WTC11 (cell line): Measurements from ENCODE around the gene LTA4H. TPM values are rescaled to one million over a fixed set of nuclear protein-coding genes. Genes with fewer than 3 reads are reported as not detected.

ENCODE experiments used
- ATAC-seq: fragments of 200-7000 bp; cut with Tn5 transposase; 2 replicates; pipeline ENCODE4 v1.10.0; 2021; ENCODE audit warnings: mild to moderate bottlenecking, moderate library complexity
- CTCF ChIA-PET: fragments of 300-600 bp; sonication (Branson Sonifier 250); formaldehyde crosslinking; loops from one replicate; lab custom pipeline; 2021; ENCODE audit warnings: antibody characterized with exemption; lab: Charles Lee
- POLR2A ChIA-PET: fragments of 350-600 bp; sonication (Branson Sonifier 250); formaldehyde crosslinking; loops from one replicate; lab custom pipeline; 2021; ENCODE audit warnings: antibody characterized with exemption; lab: Charles Lee
- DNase-seq: peaks from one replicate; pipeline ENCODE4 v3.0.0; 2021; ENCODE audit warnings: low spot score
- H3K27ac Mint-ChIP-seq: 2 replicates; pipeline ENCODE4 v1.8.0; 2021; ENCODE audit warnings: mixed read lengths
- H3K27me3 Mint-ChIP-seq: 2 replicates; pipeline ENCODE4 v1.8.0; 2021; ENCODE audit warnings: low read depth, mild to moderate bottlenecking, moderate library complexity, mixed read lengths
- H3K36me3 Mint-ChIP-seq: 2 replicates; pipeline ENCODE4 v1.8.0; 2021; ENCODE audit warnings: mixed read lengths
- H3K4me1 Mint-ChIP-seq: 2 replicates; pipeline ENCODE4 v1.8.0; 2022; ENCODE audit warnings: mixed read lengths
- H3K4me3 Mint-ChIP-seq: 2 replicates; pipeline ENCODE4 v1.8.0; 2021; ENCODE audit warnings: mild to moderate bottlenecking, moderate library complexity, mixed read lengths
- H3K9me3 Mint-ChIP-seq: 2 replicates; pipeline ENCODE4 v1.8.0; 2021; ENCODE audit warnings: mixed read lengths
- AFF4 ChIP-seq: sonication (generic); formaldehyde crosslinking; IDR thresholded peaks from 2 replicates; pipeline ENCODE4 v1.8.1; 2023; ENCODE audit warnings: mild to moderate bottlenecking, missing genetic modification reagents, borderline replicate concordance
- CTCF ChIP-seq: fragments of 200-600 bp; IDR thresholded peaks from 2 replicates; pipeline ENCODE4 v1.8.0; 2022; ENCODE audit warnings: antibody characterized with exemption
- ERG ChIP-seq: fragments of 250-450 bp; sonication (Bioruptor Pico); IDR thresholded peaks from 2 replicates; pipeline ENCODE4 v1.8.0; 2021; ENCODE audit warnings: mild to moderate bottlenecking
- IRF2 ChIP-seq: sonication (generic); formaldehyde crosslinking; IDR thresholded peaks from 2 replicates; pipeline ENCODE4 v1.8.0; 2022; ENCODE audit warnings: low read depth, missing genetic modification reagents, borderline replicate concordance
- KAT7 ChIP-seq: sonication (generic); formaldehyde crosslinking; IDR thresholded peaks from 2 replicates; pipeline ENCODE4 v1.8.1; 2023; ENCODE audit warnings: missing genetic modification reagents, mild to moderate bottlenecking, borderline replicate concordance
- MLX ChIP-seq: sonication (generic); formaldehyde crosslinking; IDR thresholded peaks from 2 replicates; pipeline ENCODE4 v1.8.1; 2023; ENCODE audit warnings: mild to moderate bottlenecking, missing genetic modification reagents, moderate library complexity
- MXD4 ChIP-seq: fragments of 250-450 bp; sonication (Bioruptor Pico); IDR thresholded peaks from 2 replicates; pipeline ENCODE4 v1.8.0; 2021; ENCODE audit warnings: mild to moderate bottlenecking, moderate library complexity, borderline replicate concordance
- NFATC4 ChIP-seq: fragments of 250-450 bp; sonication (Bioruptor Pico); IDR thresholded peaks from 2 replicates; pipeline ENCODE4 v1.9.0; 2021; ENCODE audit warnings: mild to moderate bottlenecking
- NFE2L1 ChIP-seq: sonication (generic); formaldehyde crosslinking; IDR thresholded peaks from 2 replicates; pipeline ENCODE4 v1.8.1; 2023; ENCODE audit warnings: missing genetic modification reagents
- NR1H2 ChIP-seq: sonication (generic); formaldehyde crosslinking; IDR thresholded peaks from 2 replicates; pipeline ENCODE4 v1.9.0; 2021; ENCODE audit warnings: mild to moderate bottlenecking, moderate library complexity, missing genetic modification reagents
- NR3C1 ChIP-seq: sonication (generic); formaldehyde crosslinking; conservative IDR thresholded peaks from 2 replicates; pipeline ENCODE4 v1.8.1; 2023; ENCODE audit warnings: low read depth, mild to moderate bottlenecking, missing genetic modification reagents
- RORB ChIP-seq: fragments of 250-450 bp; sonication (Bioruptor Pico); IDR thresholded peaks from 2 replicates; pipeline ENCODE4 v1.9.0; 2021; ENCODE audit warnings: mild to moderate bottlenecking
- SMAD3 ChIP-seq: sonication (generic); formaldehyde crosslinking; IDR thresholded peaks from 2 replicates; pipeline ENCODE4 v1.8.0; 2022; ENCODE audit warnings: missing genetic modification reagents, mild to moderate bottlenecking, borderline replicate concordance
- STAT6 ChIP-seq: sonication (generic); formaldehyde crosslinking; conservative IDR thresholded peaks from 2 replicates; pipeline ENCODE4 v1.8.1; 2023; ENCODE audit warnings: mild to moderate bottlenecking, low read depth, missing genetic modification reagents, moderate library complexity
- USF2 ChIP-seq: sonication (generic); formaldehyde crosslinking; IDR thresholded peaks from 2 replicates; pipeline ENCODE4 v1.8.1; 2023; ENCODE audit warnings: mild to moderate bottlenecking, missing genetic modification reagents, moderate library complexity
- ZBTB43 ChIP-seq: sonication (generic); formaldehyde crosslinking; IDR thresholded peaks from 2 replicates; pipeline ENCODE4 v1.8.1; 2023; ENCODE audit warnings: mild to moderate bottlenecking, missing genetic modification reagents
- ZNF138 ChIP-seq: sonication (generic); formaldehyde crosslinking; conservative IDR thresholded peaks from 2 replicates; pipeline ENCODE4 v1.8.1; 2022; ENCODE audit warnings: mild to moderate bottlenecking, moderate library complexity, missing genetic modification reagents
- ZNF671 ChIP-seq: fragments of 250-450 bp; sonication (Bioruptor Pico); IDR thresholded peaks from 2 replicates; pipeline ENCODE4 v1.8.0; 2021; ENCODE audit warnings: mild to moderate bottlenecking
- total RNA-seq: library from RNA; stranded (reverse); gene quantifications from 3 replicates; pipeline ENCODE4 v1.2.3, GENCODE V29; 2021

LTA4H gene
- total RNA-seq, 1 experiment from 2014 or later: 134 TPM

GRCh38 chr12:96006727-96007126 is 28.7 kb downstream of the LTA4H start:
- no peaks in the 10 kb centered on the region for H3K9me3 Mint-ChIP-seq
- no peaks in the 10 kb centered on the region for H3K4me1 Mint-ChIP-seq
- DNase-seq (no peak), ATAC-seq (no peak)
- H3K27me3 Mint-ChIP-seq: no peaks in the 10 kb centered on the region
- TF ChIP-seq ERG: no peak
- no peak for TF ChIP-seq RORB (CRISPR knock-in tag)
- no peak for TF ChIP-seq SMAD3 (CRISPR knock-in tag)
- no peak for TF ChIP-seq NR3C1
- TF ChIP-seq KAT7 (CRISPR knock-in tag): no peak
- TF ChIP-seq CTCF: no peak
- no peak for TF ChIP-seq MLX (CRISPR knock-in tag)
- TF ChIP-seq ZNF138: no peak
- no peak for TF ChIP-seq NR1H2 (CRISPR knock-in tag)
- no peak for TF ChIP-seq STAT6 (CRISPR knock-in tag)
- TF ChIP-seq USF2: no peak
- TF ChIP-seq ZBTB43 (CRISPR knock-in tag): no peak
- TF ChIP-seq MXD4 (CRISPR knock-in tag): no peak
- TF ChIP-seq IRF2 (CRISPR knock-in tag): no peak
- TF ChIP-seq ZNF671 (CRISPR knock-in tag): no peak
- no peak for TF ChIP-seq NFE2L1 (CRISPR knock-in tag)
- TF ChIP-seq NFATC4 (CRISPR knock-in tag): no peak
- no peak for TF ChIP-seq AFF4 (CRISPR knock-in tag)
- no peak overlapping the region for H3K4me3 Mint-ChIP-seq
- no peak overlapping the region for H3K27ac Mint-ChIP-seq
- ChIA-PET CTCF (no interaction called here), POLR2A (no interaction called here)
- H3K36me3 Mint-ChIP-seq: peaks cover 62% of the 10 kb centered on the region
